ENCODE results near the gene CLASP1.
"Not testable (repeated sequence)": the region's sequence is repeated elsewhere in the genome, so short reads cannot be mapped to it uniquely, and the experiment has no call there.

CLASP1 gene

GRCh38 chr2:121649149-121649595 lies at the start of gene CLASP1:
Gene CLASP1, minus strand, starts transcription at chr2:121649462. Its CDS starts 43,567 bp downstream, at chr2:121605895.
- no peak for DNase-seq (ENCODE audit: extremely low read depth in 1 of 2, low read depth in 1 of 2)

GRCh38 chr2:121698318-121698930 lies 49.2 kb upstream of the CLASP1 start:
- no peak for DNase-seq (ENCODE audit: extremely low read depth in 1 of 2, low read depth in 1 of 2)

- DNase-seq (ENCODE audit: extremely low read depth in 1 of 2, low read depth in 1 of 2), result no peak
These were observed 47.9 kb upstream of the CLASP1 start for GRCh38 chr2:121697108-121697631.

GRCh38 chr2:121696410-121696930 lies 47.2 kb upstream of the CLASP1 start:
- DNase-seq (ENCODE audit: extremely low read depth in 1 of 2, low read depth in 1 of 2), result no peak

DNA sequence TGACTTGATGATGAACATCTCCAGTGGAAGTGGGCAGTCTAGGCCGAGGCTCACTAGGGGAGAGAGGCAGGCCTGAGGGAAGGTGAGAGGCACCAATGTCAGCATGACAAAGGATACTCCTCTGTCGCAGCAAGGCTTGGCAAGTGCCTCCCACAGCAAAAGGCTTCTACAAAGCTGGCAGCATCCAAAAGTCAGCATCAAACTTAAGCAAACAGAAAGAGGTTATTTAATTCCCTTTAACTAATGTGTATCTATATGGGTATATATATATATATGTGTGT lies 45.8 kb upstream of the CLASP1 start:
- DNase-seq (ENCODE audit: extremely low read depth in 1 of 2, low read depth in 1 of 2), result no peak

GRCh38 chr2:121694398-121695170 lies 45.3 kb upstream of the CLASP1 start:
- no peak for DNase-seq (ENCODE audit: extremely low read depth in 1 of 2, low read depth in 1 of 2)

DNA sequence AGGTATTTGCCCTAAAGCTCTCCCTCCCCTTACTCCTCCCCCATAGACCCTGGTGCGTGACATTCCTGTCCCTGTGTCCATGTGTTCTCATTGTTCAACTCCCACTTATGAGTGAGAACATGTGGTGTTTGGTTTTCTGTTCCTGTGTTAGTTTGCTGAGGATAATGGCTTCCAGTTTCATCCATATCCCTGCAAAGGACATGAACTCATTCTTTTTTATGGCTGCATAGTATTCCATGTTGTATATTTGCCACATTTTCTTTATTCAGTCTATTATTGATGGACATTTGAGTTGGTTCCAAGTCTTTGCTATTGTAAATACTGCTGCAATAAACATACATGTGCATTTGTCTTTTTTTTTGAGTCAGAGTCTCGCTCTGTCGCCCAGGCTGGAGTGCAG lies 41.3 kb upstream of the CLASP1 start:
- DNase-seq (ENCODE audit: extremely low read depth in 1 of 2, low read depth in 1 of 2), result not testable (repeated sequence)

- no peak for DNase-seq (ENCODE audit: extremely low read depth in 1 of 2, low read depth in 1 of 2)
These were observed 40.8 kb upstream of the CLASP1 start for GRCh38 chr2:121690095-121690494.

DNA sequence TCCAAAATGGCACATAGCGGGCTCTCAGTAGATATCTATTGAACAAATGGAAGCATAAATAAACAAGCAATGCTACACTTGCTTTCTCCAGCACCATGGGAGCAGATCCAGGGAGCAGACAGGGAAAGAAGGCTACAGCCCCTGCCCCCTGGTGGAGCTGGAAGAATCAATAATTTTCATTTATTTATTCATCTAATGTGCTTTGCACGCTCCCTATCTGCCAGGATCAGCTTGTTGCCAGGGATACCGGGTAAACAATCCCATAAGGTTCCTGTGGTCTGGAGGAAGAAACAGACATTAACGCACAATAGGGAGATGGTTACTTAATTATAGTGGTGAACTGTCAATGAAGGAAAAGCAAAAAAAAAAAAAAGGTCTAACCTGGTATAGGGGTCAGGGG lies 40.1 kb upstream of the CLASP1 start:
- no peak for DNase-seq (ENCODE audit: extremely low read depth in 1 of 2, low read depth in 1 of 2)

DNA sequence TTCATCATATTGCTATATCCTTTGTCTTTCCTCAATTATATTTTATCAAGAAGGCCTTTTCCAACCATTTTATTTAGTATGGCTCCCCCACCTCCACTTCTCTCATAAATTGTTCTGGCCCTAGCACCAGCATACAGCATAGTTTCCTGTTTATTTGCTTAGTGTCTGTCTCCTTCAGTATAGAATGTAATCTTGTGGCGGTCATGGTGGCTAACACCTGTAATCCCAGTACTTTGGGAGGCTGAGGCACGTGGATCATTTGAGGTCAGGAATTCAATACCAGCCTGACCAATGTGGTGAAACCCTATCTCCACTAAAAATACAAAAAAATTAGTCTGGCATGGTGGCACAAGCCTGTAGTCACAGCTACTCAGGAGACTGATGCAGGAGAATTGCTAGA lies 39.6 kb upstream of the CLASP1 start:
- no peak for DNase-seq (ENCODE audit: extremely low read depth in 1 of 2, low read depth in 1 of 2)

DNA sequence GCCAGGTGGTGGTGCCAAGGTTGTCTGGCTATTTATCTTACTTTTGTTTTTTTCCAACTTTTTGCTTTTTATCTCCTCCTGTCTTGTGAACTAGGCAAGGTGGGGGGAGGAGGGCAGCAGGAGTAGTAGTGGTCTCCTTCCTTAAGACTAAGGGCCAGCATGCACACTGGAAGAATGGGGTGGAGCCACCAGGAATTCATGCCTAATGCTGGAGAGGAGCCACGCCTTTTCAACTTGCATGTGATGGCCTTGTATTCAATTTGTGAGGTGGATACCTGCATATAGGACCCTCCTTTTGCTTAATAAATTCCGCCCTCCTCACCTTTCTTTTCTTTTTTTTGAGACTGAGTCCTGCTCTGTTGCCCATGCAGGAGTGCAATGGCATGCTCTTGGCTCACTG lies 37.6 kb upstream of the CLASP1 start:
- no peak for DNase-seq (ENCODE audit: extremely low read depth in 1 of 2, low read depth in 1 of 2)

GRCh38 chr2:121686218-121686617 lies 37.0 kb upstream of the CLASP1 start:
- DNase-seq (ENCODE audit: extremely low read depth in 1 of 2, low read depth in 1 of 2), result no peak

DNA sequence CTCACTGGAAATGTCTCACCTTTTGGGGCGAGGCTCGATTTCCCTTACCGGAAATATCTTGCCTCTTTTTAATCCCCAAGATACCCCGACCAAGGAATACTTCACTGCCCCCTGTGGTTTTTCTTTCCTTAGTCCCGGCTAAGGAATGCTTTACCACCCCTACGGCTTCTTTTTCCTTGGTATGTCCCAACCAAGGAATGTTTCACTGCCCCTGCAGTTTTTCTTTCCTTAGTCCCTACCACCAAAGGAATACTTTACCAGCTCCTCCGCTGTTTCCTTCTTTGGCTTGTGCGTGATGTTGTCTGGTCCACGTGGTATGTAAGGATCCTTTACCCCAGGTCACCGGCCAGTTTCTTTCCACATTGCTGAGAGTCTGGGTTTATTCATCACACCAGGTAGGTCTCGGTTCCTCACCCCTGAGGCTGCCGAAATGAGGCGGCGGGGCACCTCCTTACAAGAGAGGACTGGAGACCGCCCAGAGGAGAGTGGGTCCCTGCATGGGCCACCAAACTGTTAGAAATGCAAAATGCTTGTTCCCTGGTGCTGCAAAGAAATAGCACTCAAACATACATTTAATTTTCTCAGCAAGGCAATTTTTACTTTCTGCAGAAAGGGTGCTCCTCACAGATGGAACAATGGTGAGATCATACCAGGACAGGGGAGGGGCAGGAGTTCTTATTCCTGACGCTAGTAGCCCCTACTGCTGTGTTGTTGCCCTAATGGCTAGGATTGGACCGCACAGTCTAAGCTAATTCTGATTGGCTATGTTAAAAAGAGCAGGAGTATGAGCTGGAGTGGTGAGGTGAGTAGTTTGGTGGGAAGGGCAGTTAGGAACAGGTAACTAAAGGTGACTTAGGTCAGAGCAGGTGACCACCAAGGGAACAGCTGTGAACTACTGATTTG lies 33.4 kb upstream of the CLASP1 start:
- DNase-seq (ENCODE audit: extremely low read depth in 1 of 2, low read depth in 1 of 2), result no peak

GRCh38 chr2:121677855-121678254 lies 28.6 kb upstream of the CLASP1 start:
- DNase-seq (ENCODE audit: extremely low read depth in 1 of 2, low read depth in 1 of 2), result no peak

- DNase-seq (ENCODE audit: extremely low read depth in 1 of 2, low read depth in 1 of 2), result not testable (repeated sequence)
These were observed 22.4 kb upstream of the CLASP1 start for GRCh38 chr2:121671621-121672020.

GRCh38 chr2:121670181-121670580 lies 20.9 kb upstream of the CLASP1 start:
- DNase-seq (ENCODE audit: extremely low read depth in 1 of 2, low read depth in 1 of 2), result no peak

GRCh38 chr2:121667618-121668017 lies 18.4 kb upstream of the CLASP1 start:
- DNase-seq (ENCODE audit: extremely low read depth in 1 of 2, low read depth in 1 of 2), result no peak

GRCh38 chr2:121666042-121666441 lies 16.8 kb upstream of the CLASP1 start:
- no peak for DNase-seq (ENCODE audit: extremely low read depth in 1 of 2, low read depth in 1 of 2)

GRCh38 chr2:121665504-121665903 lies 16.2 kb upstream of the CLASP1 start:
- DNase-seq (ENCODE audit: extremely low read depth in 1 of 2, low read depth in 1 of 2), result no peak

DNA sequence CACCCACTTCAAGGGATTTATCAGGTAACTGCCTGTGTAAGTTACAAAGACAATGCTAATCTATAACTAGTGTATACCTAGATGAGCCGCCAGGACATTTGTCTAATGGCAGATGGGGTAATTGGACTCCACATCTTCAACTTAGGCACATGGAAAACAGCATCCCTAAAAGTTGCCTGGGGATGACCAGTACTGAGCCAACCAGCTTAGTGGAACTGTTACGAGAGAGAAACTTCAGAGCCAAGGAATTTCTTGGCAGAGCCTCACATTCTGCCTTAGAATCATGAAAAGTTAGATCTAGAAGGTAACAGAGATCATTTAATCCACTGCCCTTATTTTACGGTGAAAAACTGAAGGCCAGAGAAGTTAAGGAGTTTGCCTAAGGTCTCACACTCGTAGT lies 15.5 kb upstream of the CLASP1 start:
- no peak for DNase-seq (ENCODE audit: extremely low read depth in 1 of 2, low read depth in 1 of 2)

DNA sequence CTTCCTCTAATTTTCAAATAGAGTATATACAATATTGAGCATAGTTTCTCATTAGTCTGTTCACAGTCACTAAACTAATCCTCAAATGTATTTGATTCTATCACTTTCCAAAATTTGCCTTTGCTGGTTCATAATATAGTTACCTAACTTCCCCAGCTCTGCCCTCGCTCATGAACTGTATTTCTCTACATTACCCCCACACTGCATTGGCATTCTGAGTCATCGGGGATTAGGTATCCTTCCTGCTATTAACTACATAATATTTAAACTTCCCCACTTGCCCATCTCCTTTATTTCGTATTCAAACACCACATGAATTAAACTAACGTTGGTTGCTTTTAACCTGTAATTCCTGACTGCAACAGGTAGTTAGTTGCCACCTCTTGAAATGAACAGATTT lies 14.8 kb upstream of the CLASP1 start:
- DNase-seq (ENCODE audit: extremely low read depth in 1 of 2, low read depth in 1 of 2), result no peak

Measured in activated CD8-positive, alpha-beta memory T cell treated with anti-CD3 and anti-CD28 coated beads for 1 hour (primary cell).